GM21526 (cell line): ENCODE data around the gene NCAM2.
"Not testable (repeated sequence)": the region's sequence is repeated elsewhere in the genome, so short reads cannot be mapped to it uniquely, and the experiment has no call there.

Experiments used
- ATAC-seq: cut with Tn5 transposase; IDR thresholded peaks from one replicate; pipeline ENCODE4 v1.9.1; 2021; ENCODE audit warnings: moderate library complexity; ENCODE audit not compliant: unreplicated experiment, low FRiP score

Gene NCAM2

GRCh38 chr21:21097466-21097865, 99.3 kb downstream of the NCAM2 start:
- no peak for ATAC-seq

- ATAC-seq, result no peak
Measured at GRCh38 chr21:21101911-21102310, 103.7 kb downstream of the NCAM2 start.

GRCh38 chr21:21102896-21103295, 104.7 kb downstream of the NCAM2 start:
- ATAC-seq, result no peak

GRCh38 chr21:21103692-21104091, 105.5 kb downstream of the NCAM2 start:
- no peak for ATAC-seq

GRCh38 chr21:21109736-21110135, 111.5 kb downstream of the NCAM2 start:
- no peak for ATAC-seq

GRCh38 chr21:21111309-21111920, 113.2 kb downstream of the NCAM2 start:
- no peak for ATAC-seq

- no peak for ATAC-seq
Measured at GRCh38 chr21:21114461-21114860, 116.3 kb downstream of the NCAM2 start.

GRCh38 chr21:21119091-21119490, 120.9 kb downstream of the NCAM2 start:
- no peak for ATAC-seq

GRCh38 chr21:21122680-21123079, 124.5 kb downstream of the NCAM2 start:
- no peak for ATAC-seq

GRCh38 chr21:21132390-21132789, 134.2 kb downstream of the NCAM2 start:
- no peak for ATAC-seq

- no peak for ATAC-seq
Measured at GRCh38 chr21:21137986-21138385, 139.8 kb downstream of the NCAM2 start.

- ATAC-seq, result no peak
Measured at GRCh38 chr21:21146587-21147373, 148.6 kb downstream of the NCAM2 start.

GRCh38 chr21:21147374-21147745, 149.2 kb downstream of the NCAM2 start:
- ATAC-seq, result no peak

GRCh38 chr21:21148009-21148408, 149.8 kb downstream of the NCAM2 start:
- ATAC-seq, result no peak

GRCh38 chr21:21148514-21148913, 150.3 kb downstream of the NCAM2 start:
- ATAC-seq, result no peak

- not testable (repeated sequence) for ATAC-seq
Measured at GRCh38 chr21:21149445-21149844, 151.2 kb downstream of the NCAM2 start.

GRCh38 chr21:21151231-21151630, 153.0 kb downstream of the NCAM2 start:
- ATAC-seq, result no peak

- no peak for ATAC-seq
Measured at GRCh38 chr21:21156397-21156796, 158.2 kb downstream of the NCAM2 start.

GRCh38 chr21:21156957-21157356, 158.7 kb downstream of the NCAM2 start:
- ATAC-seq, result no peak

GRCh38 chr21:21158376-21158918, 160.2 kb downstream of the NCAM2 start:
- no peak for ATAC-seq

- no peak for ATAC-seq
Measured at GRCh38 chr21:21159253-21159899, 161.2 kb downstream of the NCAM2 start.
